Lower leg skin (tissue), 4 donors: Measurements from ENCODE around the gene ZBED3. TPM values are rescaled to one million over a fixed set of nuclear protein-coding genes. Genes with fewer than 3 reads are reported as not detected.

ENCODE experiments used
- total RNA-seq, 4 donors: library from RNA; depleted of rRNA; stranded (reverse); fragments of >200 nt; gene quantifications; one replicate each; pipeline ENCODE4 v1.1.0, GENCODE V29; 2016

ZBED3 gene
- total RNA-seq, 4 donors from 2014 or later: 1.1 to 5.6 (median 3.6) TPM

Other genes starting within 250 kb of the ZBED3 start
- not detected for gene S100Z, start 237.3 kb downstream of the ZBED3 start, total RNA-seq
- gene CRHBP, start 134.2 kb downstream of the ZBED3 start, total RNA-seq: 1 to 10 TPM in 1 of 4 donors, under 1 TPM in 2, not detected in 1; 0.37 to 2.0 (median 0.72) TPM
- 10 to 100 TPM; 15.0 to 25.0 (median 22.4) TPM for gene AGGF1, start 56.9 kb downstream of the ZBED3 start, total RNA-seq
- 1 to 10 TPM; 2.3 to 4.5 (median 2.6) TPM for gene PDE8B, start 123.4 kb upstream of the ZBED3 start, total RNA-seq